BJ (cell line): ENCODE measurements around the gene KIF12. TPM values are rescaled to one million over a fixed set of nuclear protein-coding genes. Genes with fewer than 3 reads are reported as not detected.

ENCODE experiments used
- CTCF ChIA-PET: fragments of 350-600 bp; formaldehyde crosslinking; extraction: SDS; loops from one replicate; lab custom pipeline; 2021; ENCODE audit warnings: antibody characterized with exemption, inconsistent platforms; lab: Yijun Ruan, JAX
- POLR2A ChIA-PET: fragments of 300-600 bp; sonication (Branson Sonifier 250); formaldehyde crosslinking; extraction: SDS; loops from one replicate; lab custom pipeline; 2021; ENCODE audit warnings: antibody characterized with exemption; lab: Charles Lee
- DNase-seq: peaks from one replicate; pipeline ENCODE4 v3.0.0-alpha.2; 2011; ENCODE audit warnings: low read depth
- H3K27me3 ChIP-seq: 2 replicates; pipeline ENCODE4 v1.6.0; 2011; ENCODE audit warnings: low read length; ENCODE audit not compliant: control insufficient read depth, insufficient read depth
- H3K36me3 ChIP-seq: 2 replicates; pipeline ENCODE4 v1.5.1; 2011; ENCODE audit warnings: low read length; ENCODE audit not compliant: control insufficient read depth, insufficient read depth
- H3K4me3 ChIP-seq: 2 replicates; pipeline ENCODE4 v1.5.1; 2011; ENCODE audit warnings: low read depth, mild to moderate bottlenecking, control low read depth, low read length
- CTCF ChIP-seq: IDR thresholded peaks from 2 replicates; pipeline ENCODE4 v1.5.1; 2011; ENCODE audit warnings: low read depth, mild to moderate bottlenecking, control low read depth, inconsistent platforms, low read length, moderate library complexity; ENCODE audit not compliant: insufficient read depth
- polyA plus RNA-seq: library from polyadenylated mRNA; depleted of rRNA; stranded (reverse); fragments of >200 nt; gene quantifications from 2 replicates; pipeline ENCODE4 v1.2.3, GENCODE V29; 2011

Gene KIF12
- polyA plus RNA-seq, 1 experiment: 0.07 TPM

GRCh38 chr9:114053246-114054005, 45.7 kb downstream of the KIF12 start:
- Histone ChIP-seq H3K27me3 (no peaks in the 10 kb centered on the region), H3K36me3 (peaks cover 20% of the 10 kb centered on the region), H3K4me3 (no peak overlapping the region)
- TF ChIP-seq CTCF: no peak
- ChIA-PET CTCF (no interaction called here), POLR2A (no interaction called here)
- no peak for DNase-seq

- CTCF ChIA-PET: no interaction called here
- H3K4me3 ChIP-seq: no peak overlapping the region
- no peaks in the 10 kb centered on the region for H3K27me3 ChIP-seq
- POLR2A ChIA-PET: no interaction called here
- H3K36me3 ChIP-seq: peaks cover 20% of the 10 kb centered on the region
- DNase-seq: no peak
- no peak for TF ChIP-seq CTCF
These were observed 47.4 kb downstream of the KIF12 start for GRCh38 chr9:114051706-114052105.

GRCh38 chr9:114051281-114051680, 47.8 kb downstream of the KIF12 start:
- Histone ChIP-seq H3K36me3 (peaks cover 20% of the 10 kb centered on the region), H3K27me3 (no peaks in the 10 kb centered on the region), H3K4me3 (no peak overlapping the region)
- CTCF ChIA-PET: no interaction called here
- TF ChIP-seq CTCF: no peak
- POLR2A ChIA-PET: no interaction called here
- no peak for DNase-seq

GRCh38 chr9:114050646-114051045, 48.4 kb downstream of the KIF12 start:
- no peaks in the 10 kb centered on the region for H3K27me3 ChIP-seq
- ChIA-PET POLR2A (no interaction called here), CTCF (no interaction called here)
- H3K36me3 ChIP-seq: peaks cover 20% of the 10 kb centered on the region
- no peak for DNase-seq
- H3K4me3 ChIP-seq: no peak overlapping the region
- no peak for TF ChIP-seq CTCF

- no peak overlapping the region for H3K4me3 ChIP-seq
- no peak for DNase-seq
- no peak for TF ChIP-seq CTCF
- POLR2A ChIA-PET: no interaction called here
- CTCF ChIA-PET: no interaction called here
- H3K27me3 ChIP-seq: no peaks in the 10 kb centered on the region
- peaks cover 20% of the 10 kb centered on the region for H3K36me3 ChIP-seq
These were observed 48.9 kb downstream of the KIF12 start for GRCh38 chr9:114050226-114050568.
